Activated T-cell treated with anti-CD3 and anti-CD28 coated beads, Interleukin-2, amount 50 U/mL, for 72 hours (primary cell): ENCODE data around the gene TK2. TPM values are rescaled to one million over a fixed set of nuclear protein-coding genes. Genes with fewer than 3 reads are reported as not detected.
"Not testable (repeated sequence)": the region's sequence is repeated elsewhere in the genome, so short reads cannot be mapped to it uniquely, and the experiment has no call there.

ENCODE experiments used
- ATAC-seq, 2 donors: fragments of 150-1000 bp; cut with Tn5 transposase; replicated peaks in 1 of 2; 2 replicates each; pipeline ENCODE4 v1.10.0; 2021; ENCODE audit warnings: moderate library complexity in 2 of 2, mild to moderate bottlenecking in 1 of 2
- DNase-seq, 2 donors: peaks; one replicate each; pipeline ENCODE4 v3.0.0; 2021 to 2022; ENCODE audit warnings: mixed read lengths in 1 of 2
- H3K27ac Mint-ChIP-seq: one replicate; pipeline ENCODE4 v1.8.0; 2022; ENCODE audit warnings: mild to moderate bottlenecking, moderate library complexity, mixed read lengths
- H3K27me3 Mint-ChIP-seq: one replicate; pipeline ENCODE4 v1.8.0; 2022; ENCODE audit warnings: low read depth, mixed read lengths
- H3K36me3 Mint-ChIP-seq, 2 donors: one replicate each; pipeline ENCODE4 v1.8.0; 2022; ENCODE audit warnings: mixed read lengths in 2 of 2, mild to moderate bottlenecking in 1 of 2; ENCODE audit not compliant: insufficient read depth in 2 of 2
- H3K4me1 Mint-ChIP-seq: one replicate; pipeline ENCODE4 v1.8.0; 2022; ENCODE audit warnings: low read depth, mixed read lengths
- H3K4me3 Mint-ChIP-seq, 2 donors: one replicate each; pipeline ENCODE4 v1.8.0; 2022; ENCODE audit warnings: mild to moderate bottlenecking in 2 of 2, mixed read lengths in 2 of 2, moderate library complexity in 2 of 2
- H3K9me3 Mint-ChIP-seq, 2 donors: one replicate each; pipeline ENCODE4 v1.8.0; 2022; ENCODE audit warnings: mixed read lengths in 2 of 2
- total RNA-seq, 2 donors: library from RNA; stranded (reverse); gene quantifications; one replicate each; pipeline ENCODE4 v1.2.3, GENCODE V29; 2022

The TK2 gene
- total RNA-seq: 10 to 100 TPM; 16.4 to 16.6 TPM

- ATAC-seq (peak; percentile 60 to 63), DNase-seq (peak; percentile 78 to 81)
- Mint-ChIP-seq H3K27ac (peak within 1 kb of the TSS; percentile 99), H3K27me3 (no peaks in the 10 kb centered on the region), H3K36me3 (peaks cover 9 to 20% of the 10 kb centered on the region in 2 donors), H3K9me3 (no peaks in the 10 kb centered on the region), H3K4me1 (peaks cover 54% of the 10 kb centered on the region), H3K4me3 (peak within 1 kb of the TSS; percentile 83 to 85)
These were observed at the start of gene TK2 for GRCh38 chr16:66549284-66550131. TK2 (minus strand) TSS chr16:66550122; CDS start chr16:66550061, 61 bp downstream.

- peak overlapping the region in 1 of 2 donors; percentile 44 for H3K4me3 Mint-ChIP-seq
- H3K9me3 Mint-ChIP-seq: peaks cover 2 to 6% of the 10 kb centered on the region in 2 donors
- H3K27me3 Mint-ChIP-seq: no peaks in the 10 kb centered on the region
- DNase-seq (peak in 1 of 2 donors; percentile 27), ATAC-seq (peak; percentile 60 to 73)
- H3K4me1 Mint-ChIP-seq: peaks cover 63% of the 10 kb centered on the region
- H3K27ac Mint-ChIP-seq: peak overlapping the region; percentile 45
- H3K36me3 Mint-ChIP-seq: peaks cover 3 to 8% of the 10 kb centered on the region in 2 donors
These were observed 48.2 kb upstream of the TK2 start for GRCh38 chr16:66598111-66598510.

- ATAC-seq (peak; percentile 66 to 73), DNase-seq (no peak)
- Mint-ChIP-seq H3K27me3 (no peaks in the 10 kb centered on the region), H3K36me3 (peaks cover 3 to 8% of the 10 kb centered on the region in 2 donors), H3K4me3 (peak overlapping the region; percentile 40 to 71), H3K27ac (peak overlapping the region; percentile 30), H3K9me3 (peaks cover 2 to 6% of the 10 kb centered on the region in 2 donors), H3K4me1 (peaks cover 61% of the 10 kb centered on the region)
These were observed 47.3 kb upstream of the TK2 start for GRCh38 chr16:66596986-66597848.

- DNase-seq, H3K4me3 Mint-ChIP-seq, H3K27me3 Mint-ChIP-seq, H3K9me3 Mint-ChIP-seq, H3K36me3 Mint-ChIP-seq, ATAC-seq: not testable (repeated sequence)
- Mint-ChIP-seq H3K4me1 (peaks cover 65% of the 10 kb centered on the region), H3K27ac (peak overlapping the region; percentile 15)
These were observed 46.6 kb upstream of the TK2 start for GRCh38 chr16:66596559-66596958.

- Mint-ChIP-seq H3K36me3 (no peaks in the 10 kb centered on the region), H3K9me3 (no peaks in the 10 kb centered on the region), H3K4me3 (no peak overlapping the region), H3K27me3 (no peaks in the 10 kb centered on the region), H3K4me1 (peaks cover 66% of the 10 kb centered on the region), H3K27ac (no peak overlapping the region)
- DNase-seq: no peak
- no peak for ATAC-seq
These were observed 44.8 kb upstream of the TK2 start for GRCh38 chr16:66594739-66595138.

- no peak for DNase-seq
- no peak overlapping the region for H3K4me3 Mint-ChIP-seq
- H3K9me3 Mint-ChIP-seq: no peaks in the 10 kb centered on the region
- peaks cover 69% of the 10 kb centered on the region for H3K4me1 Mint-ChIP-seq
- no peak for ATAC-seq
- H3K27ac Mint-ChIP-seq: no peak overlapping the region
- H3K27me3 Mint-ChIP-seq: no peaks in the 10 kb centered on the region
- no peaks in the 10 kb centered on the region for H3K36me3 Mint-ChIP-seq
These were observed 42.9 kb upstream of the TK2 start for GRCh38 chr16:66592814-66593213.

GRCh38 chr16:66592241-66592640, 42.3 kb upstream of the TK2 start:
- no peaks in the 10 kb centered on the region for H3K36me3 Mint-ChIP-seq

GRCh38 chr16:66591018-66591417, 41.1 kb upstream of the TK2 start:
- no peak for ATAC-seq
- DNase-seq: no peak
- H3K4me3 Mint-ChIP-seq: peak overlapping the region; percentile 82 to 85
- H3K4me1 Mint-ChIP-seq: peaks cover 69% of the 10 kb centered on the region
- no peaks in the 10 kb centered on the region for H3K27me3 Mint-ChIP-seq
- no peaks in the 10 kb centered on the region for H3K36me3 Mint-ChIP-seq
- no peak overlapping the region for H3K27ac Mint-ChIP-seq
- H3K9me3 Mint-ChIP-seq: no peaks in the 10 kb centered on the region

More at GRCh38 chr16:66592241-66592640, 42.3 kb upstream of the TK2 start:
- Mint-ChIP-seq H3K4me3 (no peak overlapping the region), H3K4me1 (peaks cover 70% of the 10 kb centered on the region), H3K9me3 (no peaks in the 10 kb centered on the region), H3K27me3 (no peaks in the 10 kb centered on the region), H3K27ac (peak overlapping the region; percentile 63)
- no peak for ATAC-seq
- no peak for DNase-seq

- H3K9me3 Mint-ChIP-seq: no peaks in the 10 kb centered on the region
- H3K4me3 Mint-ChIP-seq: peak overlapping the region; percentile 82 to 85
- H3K36me3 Mint-ChIP-seq: no peaks in the 10 kb centered on the region
- H3K27ac Mint-ChIP-seq: no peak overlapping the region
- H3K27me3 Mint-ChIP-seq: no peaks in the 10 kb centered on the region
- DNase-seq (peak in 1 of 2 donors; percentile 27), ATAC-seq (peak; percentile 49 to 55)
- peaks cover 66% of the 10 kb centered on the region for H3K4me1 Mint-ChIP-seq
These were observed 40.4 kb upstream of the TK2 start for GRCh38 chr16:66590322-66590721.

- Mint-ChIP-seq H3K27me3 (no peaks in the 10 kb centered on the region), H3K4me3 (peak overlapping the region; percentile 82 to 85), H3K9me3 (no peaks in the 10 kb centered on the region), H3K36me3 (no peaks in the 10 kb centered on the region), H3K4me1 (peaks cover 58% of the 10 kb centered on the region), H3K27ac (peak overlapping the region; percentile 53)
- DNase-seq: peak; percentile 79 to 80
- ATAC-seq: peak; percentile 97 to 98
These were observed 39.2 kb upstream of the TK2 start for GRCh38 chr16:66588981-66589713.

GRCh38 chr16:66587881-66588600, 38.1 kb upstream of the TK2 start:
- no peak for DNase-seq
- Mint-ChIP-seq H3K36me3 (no peaks in the 10 kb centered on the region), H3K27ac (no peak overlapping the region), H3K4me3 (peak overlapping the region in 1 of 2 donors; percentile 59), H3K27me3 (no peaks in the 10 kb centered on the region), H3K4me1 (peaks cover 49% of the 10 kb centered on the region), H3K9me3 (no peaks in the 10 kb centered on the region)
- ATAC-seq: no peak
